SK-N-SH (cell line): ENCODE measurements around the gene MEPE. TPM values are rescaled to one million over a fixed set of nuclear protein-coding genes. Genes with fewer than 3 reads are reported as not detected.

ENCODE experiments used
- CTCF ChIA-PET: fragments of 300-600, 350-600 bp; formaldehyde crosslinking; extraction: SDS; loops from one replicate; lab custom pipeline; 2021; lab: Yijun Ruan, JAX
- POLR2A ChIA-PET: fragments of 350-600 bp; sonication (Branson Sonifier 250); formaldehyde crosslinking; extraction: SDS; loops from one replicate; lab custom pipeline; 2020; ENCODE audit warnings: antibody characterized with exemption, inconsistent platforms; lab: Yijun Ruan, JAX
- DNase-seq: peaks from one replicate; pipeline ENCODE4 v3.0.0; 2012
- H2AFZ ChIP-seq: fragments of 200-600 bp; sonication (generic); 2 replicates; pipeline ENCODE4 v1.8.1; 2016; ENCODE audit warnings: antibody characterized with exemption, mild to moderate bottlenecking, low read depth
- H3F3A ChIP-seq: fragments of 200-600 bp; sonication (generic); replicated peaks from 2 replicates; pipeline ENCODE3; 2016; ENCODE audit warnings: antibody characterized with exemption, mild to moderate bottlenecking; ENCODE audit not compliant: insufficient read depth
- H3K27ac ChIP-seq, 2 experiments: fragments of 200-500 bp in 1 of 2; fragments of 200-600 bp in 1 of 2; sonication (Bioruptor generic) in 1 of 2; sonication (generic), shearing (Covaris generic) in 1 of 2; 2 replicates each; pipeline versions ENCODE4 v1.5.1 to v1.6.1; 2014 to 2016; ENCODE audit warnings: low read depth in 2 of 2, inconsistent platforms in 1 of 2, low read length in 1 of 2, mild to moderate bottlenecking in 1 of 2, mixed read lengths in 1 of 2
- H3K27me3 ChIP-seq: fragments of 200-600 bp; sonication (generic), shearing (Covaris generic); 2 replicates; pipeline ENCODE4 v1.6.1; 2016; ENCODE audit warnings: mixed run types; ENCODE audit not compliant: insufficient read depth
- H3K36me3 ChIP-seq, 2 experiments: fragments of 200-500 bp in 1 of 2; fragments of 200-600 bp in 1 of 2; sonication (Bioruptor generic) in 1 of 2; sonication (generic) in 1 of 2; replicated peaks in 1 of 2; 2 replicates each; pipeline versions ENCODE3 to v1.5.1; 2014 to 2016; ENCODE audit warnings: low read length in 1 of 2, mild to moderate bottlenecking in 1 of 2; ENCODE audit not compliant: insufficient read depth in 2 of 2, control insufficient read depth in 1 of 2
- H3K4me1 ChIP-seq, 2 experiments: fragments of 200-500 bp in 1 of 2; fragments of 200-600 bp in 1 of 2; sonication (Bioruptor generic) in 1 of 2; sonication (generic), shearing (Covaris generic) in 1 of 2; 2 replicates each; pipeline versions ENCODE4 v1.5.1 to v1.6.1; 2014 to 2016; ENCODE audit warnings: low read depth in 1 of 2, low read length in 1 of 2, mixed run types in 1 of 2; ENCODE audit not compliant: insufficient read depth in 2 of 2, control insufficient read depth in 1 of 2
- H3K4me2 ChIP-seq: fragments of 200-600 bp; sonication (generic), shearing (Covaris generic); 2 replicates; pipeline ENCODE4 v1.6.1; 2017; ENCODE audit warnings: mixed run types
- H3K4me3 ChIP-seq, 2 experiments: fragments of 200-500 bp in 1 of 2; fragments of 200-600 bp in 1 of 2; sonication (Bioruptor generic) in 1 of 2; sonication (generic), shearing (Covaris generic) in 1 of 2; 2 replicates each; pipeline versions ENCODE4 v1.5.1 to v1.8.1; 2014 to 2016; ENCODE audit warnings: low read depth in 2 of 2, inconsistent platforms in 1 of 2, low read length in 1 of 2, mild to moderate bottlenecking in 1 of 2, mixed read lengths in 1 of 2, moderate library complexity in 1 of 2
- H3K79me2 ChIP-seq: fragments of 200-600 bp; sonication (generic); 2 replicates; pipeline ENCODE4 v1.8.1; 2017; ENCODE audit warnings: mild to moderate bottlenecking; ENCODE audit not compliant: insufficient read depth
- H3K9ac ChIP-seq: fragments of 200-600 bp; sonication (generic); 2 replicates; pipeline ENCODE4 v1.6.1; 2017; ENCODE audit warnings: mixed run types
- H3K9me2 ChIP-seq: fragments of 200-600 bp; sonication (generic); 2 replicates; pipeline ENCODE4 v1.6.1; 2017; ENCODE audit warnings: mixed run types
- H3K9me3 ChIP-seq: fragments of 200-600 bp; sonication (generic); 2 replicates; pipeline ENCODE4 v1.6.1; 2017; ENCODE audit warnings: mixed run types, mild to moderate bottlenecking, moderate library complexity
- H4K20me1 ChIP-seq: fragments of 200-600 bp; sonication (generic); 2 replicates; pipeline ENCODE4 v1.6.1; 2017; ENCODE audit warnings: mild to moderate bottlenecking, mixed run types; ENCODE audit not compliant: insufficient read depth
- ELF1 ChIP-seq: IDR thresholded peaks from 2 replicates; pipeline ENCODE4 v1.4.0; 2012
- EZH2phosphoT487 ChIP-seq: fragments of 200-600 bp; sonication (generic); IDR thresholded peaks from 2 replicates; pipeline ENCODE4 v1.6.1; 2017; ENCODE audit warnings: low read depth, mixed run types, mild to moderate bottlenecking, antibody characterized with exemption, moderate library complexity, borderline replicate concordance
- FOXM1 ChIP-seq: IDR thresholded peaks from 2 replicates; pipeline ENCODE4 v1.4.0; 2012; ENCODE audit warnings: low read depth, mild to moderate bottlenecking
- GABPA ChIP-seq: IDR thresholded peaks from 2 replicates; pipeline ENCODE4 v1.4.0; 2012; ENCODE audit warnings: low read depth, mild to moderate bottlenecking
- GATA2 ChIP-seq: sonication (generic); formaldehyde crosslinking; IDR thresholded peaks from 2 replicates; pipeline ENCODE4 v1.5.0; 2020; ENCODE audit warnings: mild to moderate bottlenecking, missing genetic modification reagents
- JUND ChIP-seq: IDR thresholded peaks from 2 replicates; pipeline ENCODE4 v1.4.0; 2012
- MXI1 ChIP-seq: IDR thresholded peaks from 2 replicates; pipeline ENCODE4 v1.6.1; 2012; ENCODE audit warnings: mild to moderate bottlenecking, low read depth, low read length, improper control_type of control experiment
- PBX3 ChIP-seq: IDR thresholded peaks from 2 replicates; pipeline ENCODE4; 2012
- RCOR1 ChIP-seq: fragments of 150-350 bp; IDR thresholded peaks from 2 replicates; pipeline ENCODE4 v1.6.1; 2017; ENCODE audit warnings: antibody characterized with exemption, low read length
- RFX5 ChIP-seq: IDR thresholded peaks from 2 replicates; pipeline ENCODE4 v1.6.1; 2012; ENCODE audit warnings: mild to moderate bottlenecking, improper control_type of control experiment, low read length
- SMC3 ChIP-seq: IDR thresholded peaks from 2 replicates; pipeline ENCODE4 v1.6.1; 2012; ENCODE audit warnings: low read depth, low read length, improper control_type of control experiment
- TCF12 ChIP-seq: IDR thresholded peaks from 2 replicates; pipeline ENCODE4 v1.4.0; 2012
- TEAD4 ChIP-seq: IDR thresholded peaks from 2 replicates; pipeline ENCODE4 v1.4.0; 2012; ENCODE audit warnings: mild to moderate bottlenecking, borderline replicate concordance; ENCODE audit not compliant: insufficient read depth
- USF2 ChIP-seq: fragments of 150-350 bp; IDR thresholded peaks from 2 replicates; pipeline ENCODE4 v1.6.1; 2017; ENCODE audit warnings: antibody characterized with exemption, low read length, low read depth, borderline replicate concordance
- YY1 ChIP-seq: IDR thresholded peaks from 2 replicates; pipeline ENCODE4 v1.4.0; 2012; ENCODE audit warnings: low read depth, mild to moderate bottlenecking
- WGBS: methylation state at CpG from one replicate; pipeline ENCODE4 v1.1.6; 2017; ENCODE audit warnings: low lambda C conversion rate; 5-methylcytosine and 5-hydroxymethylcytosine counted together
- polyA plus RNA-seq, 3 experiments: library from polyadenylated mRNA; depleted of rRNA; stranded (reverse); fragments of >200 nt; gene quantifications; 2 replicates each; pipeline ENCODE4 v1.2.3, GENCODE V29; 2012
- TF ChIP-seq, protein P1 (sequence below): fragments of 200-600 bp; sonication (generic); IDR thresholded peaks from 2 replicates; pipeline ENCODE4 v1.6.1; 2017; ENCODE audit warnings: antibody characterized with exemption, mild to moderate bottlenecking, moderate library complexity
- TF ChIP-seq, protein P2 (sequence below): fragments of 150-350 bp; IDR thresholded peaks from 2 replicates; pipeline ENCODE4 v1.6.1; 2016; ENCODE audit warnings: mild to moderate bottlenecking, low read depth, low read length
- TF ChIP-seq, protein P3 (sequence below): IDR thresholded peaks from 2 replicates; pipeline ENCODE4 v1.4.0; 2012; ENCODE audit warnings: low read depth

The MEPE gene
- polyA plus RNA-seq, 1 of the 3 experiments (the other 2 are of a cell fraction): not detected

DNA sequence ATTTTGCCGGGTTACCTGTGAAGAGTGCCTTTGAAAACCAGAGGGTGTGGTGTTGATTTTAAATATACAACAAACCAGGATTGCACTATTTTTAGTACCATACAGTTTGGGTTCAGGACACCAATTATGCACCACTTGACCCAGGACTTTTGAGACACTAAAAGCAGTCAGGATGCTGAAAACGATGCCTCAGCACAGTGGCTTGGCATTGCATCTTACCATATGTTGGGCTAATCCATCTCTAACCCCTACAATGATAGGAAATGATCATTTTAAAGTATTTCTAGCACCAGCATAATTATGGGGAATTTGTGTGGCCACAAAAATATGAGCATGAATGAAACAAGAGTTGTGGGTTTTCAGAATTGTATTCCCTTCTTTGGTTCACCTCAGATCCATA is 29.3 kb upstream of the MEPE start:
- TF ChIP-seq FOXM1: no peak
- no peak for TF ChIP-seq USF2
- no peak for TF ChIP-seq RFX5
- TF ChIP-seq, protein P1, sequence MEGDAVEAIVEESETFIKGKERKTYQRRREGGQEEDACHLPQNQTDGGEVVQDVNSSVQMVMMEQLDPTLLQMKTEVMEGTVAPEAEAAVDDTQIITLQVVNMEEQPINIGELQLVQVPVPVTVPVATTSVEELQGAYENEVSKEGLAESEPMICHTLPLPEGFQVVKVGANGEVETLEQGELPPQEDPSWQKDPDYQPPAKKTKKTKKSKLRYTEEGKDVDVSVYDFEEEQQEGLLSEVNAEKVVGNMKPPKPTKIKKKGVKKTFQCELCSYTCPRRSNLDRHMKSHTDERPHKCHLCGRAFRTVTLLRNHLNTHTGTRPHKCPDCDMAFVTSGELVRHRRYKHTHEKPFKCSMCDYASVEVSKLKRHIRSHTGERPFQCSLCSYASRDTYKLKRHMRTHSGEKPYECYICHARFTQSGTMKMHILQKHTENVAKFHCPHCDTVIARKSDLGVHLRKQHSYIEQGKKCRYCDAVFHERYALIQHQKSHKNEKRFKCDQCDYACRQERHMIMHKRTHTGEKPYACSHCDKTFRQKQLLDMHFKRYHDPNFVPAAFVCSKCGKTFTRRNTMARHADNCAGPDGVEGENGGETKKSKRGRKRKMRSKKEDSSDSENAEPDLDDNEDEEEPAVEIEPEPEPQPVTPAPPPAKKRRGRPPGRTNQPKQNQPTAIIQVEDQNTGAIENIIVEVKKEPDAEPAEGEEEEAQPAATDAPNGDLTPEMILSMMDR: no peak
- no peak for TF ChIP-seq RCOR1
- no peak for TF ChIP-seq EZH2phosphoT487
- TF ChIP-seq MXI1: no peak
- no peak for TF ChIP-seq JUND
- TF ChIP-seq YY1: no peak
- no peak for TF ChIP-seq GATA2
- TF ChIP-seq SMC3: no peak
- no peak for TF ChIP-seq PBX3
- no peak for TF ChIP-seq TEAD4
- no peak for TF ChIP-seq TCF12
- TF ChIP-seq, protein P2, sequence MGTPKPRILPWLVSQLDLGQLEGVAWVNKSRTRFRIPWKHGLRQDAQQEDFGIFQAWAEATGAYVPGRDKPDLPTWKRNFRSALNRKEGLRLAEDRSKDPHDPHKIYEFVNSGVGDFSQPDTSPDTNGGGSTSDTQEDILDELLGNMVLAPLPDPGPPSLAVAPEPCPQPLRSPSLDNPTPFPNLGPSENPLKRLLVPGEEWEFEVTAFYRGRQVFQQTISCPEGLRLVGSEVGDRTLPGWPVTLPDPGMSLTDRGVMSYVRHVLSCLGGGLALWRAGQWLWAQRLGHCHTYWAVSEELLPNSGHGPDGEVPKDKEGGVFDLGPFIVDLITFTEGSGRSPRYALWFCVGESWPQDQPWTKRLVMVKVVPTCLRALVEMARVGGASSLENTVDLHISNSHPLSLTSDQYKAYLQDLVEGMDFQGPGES: no peak
- no peak for TF ChIP-seq GABPA
- no peak for TF ChIP-seq ELF1
- TF ChIP-seq, protein P3, sequence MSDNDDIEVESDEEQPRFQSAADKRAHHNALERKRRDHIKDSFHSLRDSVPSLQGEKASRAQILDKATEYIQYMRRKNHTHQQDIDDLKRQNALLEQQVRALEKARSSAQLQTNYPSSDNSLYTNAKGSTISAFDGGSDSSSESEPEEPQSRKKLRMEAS: no peak
- no peak overlapping the region for H3K9ac ChIP-seq
- DNase-seq: no peak
- no peaks in the 10 kb centered on the region for H3K27me3 ChIP-seq
- H3K9me3 ChIP-seq: no peaks in the 10 kb centered on the region
- no peaks in the 10 kb centered on the region for H3K36me3 ChIP-seq
- no peaks in the 10 kb centered on the region for H3K9me2 ChIP-seq
- no peaks in the 10 kb centered on the region for H3K79me2 ChIP-seq
- no peak overlapping the region for H3K4me3 ChIP-seq
- 42% methylated on average over 2 of the region's 2 CpGs for WGBS
- no peaks in the 10 kb centered on the region for H4K20me1 ChIP-seq
- H3K4me2 ChIP-seq: no peak overlapping the region
- no peaks in the 10 kb centered on the region for H3F3A ChIP-seq
- H3K4me1 ChIP-seq: no peaks in the 10 kb centered on the region
- POLR2A ChIA-PET: no interaction called here
- no peak overlapping the region for H2AFZ ChIP-seq
- CTCF ChIA-PET: no interaction called here
- H3K27ac ChIP-seq: no peak overlapping the region
